HG03066 (cell line): ENCODE data around the gene SFTPD.
A peak's percentile ranks its signal among the peaks of the same experiment; 100 is the strongest.
"Not testable (repeated sequence)": the region's sequence is repeated elsewhere in the genome, so short reads cannot be mapped to it uniquely, and the experiment has no call there.

Experiments used
- ATAC-seq: cut with Tn5 transposase; IDR thresholded peaks from one replicate; pipeline ENCODE4 v1.9.1; 2021; ENCODE audit warnings: low read depth; ENCODE audit not compliant: unreplicated experiment

Gene SFTPD

GRCh38 chr10:79927111-79927828 is 21.6 kb downstream of the SFTPD start:
- ATAC-seq, result no peak

DNA sequence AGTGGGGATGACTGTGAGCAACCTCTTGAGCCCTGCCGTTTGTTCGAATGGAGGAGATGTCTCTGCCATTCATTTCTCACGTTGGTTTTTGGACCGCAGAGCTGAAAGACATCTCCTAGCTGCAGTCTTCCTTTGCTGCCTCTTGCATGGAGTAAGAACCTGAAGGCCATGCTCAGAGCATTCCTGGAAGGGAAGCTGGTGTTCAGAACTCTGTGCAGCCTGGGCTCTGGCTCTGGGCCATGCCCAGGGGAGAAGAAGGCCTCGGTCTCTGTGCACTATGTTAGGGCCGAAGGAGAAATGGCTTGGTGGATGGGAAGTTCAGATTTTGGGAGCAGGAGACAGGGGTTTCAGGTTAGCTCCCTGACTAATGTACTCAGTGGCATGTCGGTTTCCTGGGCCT is 22.9 kb downstream of the SFTPD start:
- no peak for ATAC-seq

DNA sequence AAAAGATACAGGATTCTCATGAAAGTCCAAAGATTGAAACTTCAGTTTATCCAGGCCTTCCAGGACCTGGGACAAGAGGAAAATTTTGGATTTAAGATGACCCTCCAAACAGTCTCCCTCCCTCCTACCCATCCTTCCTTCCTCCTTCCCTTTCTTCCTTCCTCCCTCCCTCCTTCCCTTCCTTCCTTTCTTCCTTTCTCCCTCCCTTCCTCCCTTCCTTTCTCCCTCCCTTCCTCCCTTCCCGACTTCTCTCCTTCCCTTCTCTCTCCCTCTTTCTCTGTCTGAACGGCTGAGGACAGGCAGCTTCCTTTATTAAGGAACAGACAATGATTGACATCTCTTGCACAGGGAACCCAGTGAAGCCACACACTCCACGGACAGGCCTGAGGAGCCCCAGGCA is 23.3 kb downstream of the SFTPD start:
- no peak for ATAC-seq

- no peak for ATAC-seq
Observed at GRCh38 chr10:79923669-79924068, 25.2 kb downstream of the SFTPD start.

GRCh38 chr10:79923145-79923544 is 25.8 kb downstream of the SFTPD start:
- no peak for ATAC-seq

GRCh38 chr10:79922011-79922412 is 26.9 kb downstream of the SFTPD start:
- not testable (repeated sequence) for ATAC-seq

DNA sequence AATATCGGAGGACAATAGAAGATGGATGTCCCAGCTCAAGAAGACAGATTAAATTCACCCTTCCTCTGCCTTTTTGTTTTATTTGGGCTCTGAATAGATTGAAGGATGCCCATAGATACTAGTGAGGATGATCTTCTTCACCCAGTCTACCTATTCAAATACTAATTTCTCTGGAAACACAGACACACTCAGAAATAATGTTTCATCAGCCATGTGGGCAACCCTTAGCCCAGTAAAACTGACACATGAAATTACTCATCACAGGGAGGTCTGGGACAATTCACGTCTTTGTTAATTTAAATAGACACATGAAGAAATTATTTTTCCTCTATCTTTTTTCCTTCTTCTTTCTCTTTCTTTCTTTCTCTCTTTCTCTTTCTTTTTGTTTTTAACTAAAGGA is 33.1 kb downstream of the SFTPD start:
- not testable (repeated sequence) for ATAC-seq

DNA sequence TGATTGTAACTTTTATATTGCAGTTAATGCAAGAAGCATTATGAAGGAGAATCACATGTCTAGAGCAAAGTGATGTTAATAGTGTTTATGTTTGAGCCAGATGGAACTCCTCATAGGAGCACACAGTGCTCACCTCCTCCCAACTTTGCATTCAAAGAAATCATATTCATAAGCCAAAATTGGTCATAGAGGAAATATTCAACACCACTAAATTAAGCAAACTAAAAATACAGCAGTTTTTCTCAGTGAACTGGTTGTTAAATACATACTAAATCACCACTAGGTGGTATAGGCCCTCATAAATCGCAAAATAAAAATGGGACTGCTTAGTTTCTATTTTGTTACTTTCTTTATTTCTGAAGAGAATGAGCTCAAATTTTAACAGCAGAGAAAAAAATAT is 34.4 kb downstream of the SFTPD start:
- ATAC-seq, result not testable (repeated sequence)

DNA sequence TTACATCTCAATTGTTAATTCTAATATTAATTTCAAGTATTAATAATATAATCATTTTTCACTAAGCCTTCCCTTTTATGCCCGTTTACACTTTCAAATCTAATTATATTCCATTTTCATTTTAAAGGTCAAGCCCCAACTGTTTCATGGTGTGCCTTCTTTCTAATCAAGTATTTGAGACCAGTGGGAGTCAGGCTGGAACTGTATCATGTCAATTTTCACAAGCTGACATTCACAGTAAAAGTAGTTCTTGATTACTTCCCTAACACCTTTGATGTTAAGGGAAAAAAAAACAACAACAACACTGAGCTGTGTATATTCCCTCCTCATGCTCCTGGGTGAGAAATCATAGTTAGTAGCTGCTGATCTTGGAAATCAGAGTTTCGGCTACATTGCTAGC is 38.1 kb downstream of the SFTPD start:
- no peak for ATAC-seq

DNA sequence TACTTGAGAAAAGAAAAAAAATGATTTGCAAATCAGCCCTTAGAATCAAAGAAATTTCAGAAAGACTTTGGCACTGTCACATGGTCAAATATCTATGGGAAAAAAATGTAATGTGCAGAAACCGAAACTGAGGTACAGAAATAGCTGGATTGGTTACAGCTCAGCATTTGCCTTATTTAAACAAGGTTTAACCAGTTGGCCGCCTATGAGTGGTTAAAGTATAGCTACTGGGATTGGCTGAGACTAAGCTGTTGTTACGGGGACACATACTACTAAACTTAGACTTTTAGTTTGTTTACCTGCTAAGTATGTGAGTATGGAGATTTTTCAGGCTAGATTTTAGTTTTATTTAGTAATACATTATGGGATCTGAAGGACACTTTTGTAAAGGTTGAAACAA is 38.6 kb downstream of the SFTPD start:
- ATAC-seq, result no peak

GRCh38 chr10:79905322-79906314 is 43.3 kb downstream of the SFTPD start:
- no peak for ATAC-seq

GRCh38 chr10:79904671-79905321 is 44.1 kb downstream of the SFTPD start:
- ATAC-seq, result peak; percentile 82

GRCh38 chr10:79901571-79901970 is 47.3 kb downstream of the SFTPD start:
- not testable (repeated sequence) for ATAC-seq

DNA sequence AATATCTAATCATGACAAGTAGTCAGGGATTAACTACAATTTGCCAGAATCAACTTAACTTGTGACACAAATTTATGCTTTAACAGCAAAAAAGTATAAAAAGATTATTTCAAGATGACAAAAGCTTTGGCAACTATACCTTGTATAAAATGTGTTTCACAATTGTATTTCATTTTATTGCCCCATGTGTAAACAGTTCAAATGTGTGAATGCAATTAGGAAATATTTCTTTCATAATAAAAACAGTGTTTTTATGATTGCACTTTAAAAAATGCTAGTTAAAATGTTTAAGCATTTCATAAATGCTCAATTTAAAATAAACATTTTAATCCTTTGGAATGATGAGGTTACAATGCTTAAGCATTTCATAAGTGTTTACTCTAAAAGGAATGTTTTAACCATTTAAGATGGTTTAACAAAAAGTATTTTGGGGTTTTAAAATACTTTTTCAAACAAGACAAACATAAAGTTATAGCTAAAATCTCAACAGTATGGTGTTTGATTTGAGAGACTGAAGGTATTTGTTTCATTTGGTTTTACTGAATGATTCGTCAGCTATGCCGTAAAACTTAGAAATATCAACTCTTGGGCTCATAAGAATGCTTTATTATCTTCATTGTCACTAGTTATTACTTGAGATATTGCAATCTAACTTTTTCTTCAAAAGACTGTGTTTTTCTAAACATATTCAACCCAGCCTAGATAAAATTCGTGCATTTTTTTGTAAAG is 50.1 kb downstream of the SFTPD start:
- ATAC-seq, result no peak

- ATAC-seq, result not testable (repeated sequence)
Observed at GRCh38 chr10:79892896-79893295, 56.0 kb downstream of the SFTPD start.

DNA sequence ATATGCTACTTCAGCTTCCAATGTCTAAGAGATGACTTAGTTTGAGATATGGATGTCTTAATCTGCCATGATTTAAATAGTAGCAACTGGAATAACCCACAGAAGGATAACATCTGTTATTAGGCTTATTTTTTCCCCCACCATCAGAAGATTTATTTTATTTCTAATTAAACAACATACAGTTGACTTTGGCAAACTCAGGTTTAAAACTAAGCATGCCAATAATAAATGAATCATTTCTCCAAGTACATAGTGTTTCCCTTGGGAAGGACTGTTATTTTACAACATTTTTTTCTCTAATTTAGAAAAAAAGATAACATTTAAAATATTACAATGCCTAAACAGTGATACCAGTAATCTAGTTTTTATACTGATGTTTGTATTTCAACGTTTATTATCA is 58.4 kb downstream of the SFTPD start:
- ATAC-seq, result no peak

DNA sequence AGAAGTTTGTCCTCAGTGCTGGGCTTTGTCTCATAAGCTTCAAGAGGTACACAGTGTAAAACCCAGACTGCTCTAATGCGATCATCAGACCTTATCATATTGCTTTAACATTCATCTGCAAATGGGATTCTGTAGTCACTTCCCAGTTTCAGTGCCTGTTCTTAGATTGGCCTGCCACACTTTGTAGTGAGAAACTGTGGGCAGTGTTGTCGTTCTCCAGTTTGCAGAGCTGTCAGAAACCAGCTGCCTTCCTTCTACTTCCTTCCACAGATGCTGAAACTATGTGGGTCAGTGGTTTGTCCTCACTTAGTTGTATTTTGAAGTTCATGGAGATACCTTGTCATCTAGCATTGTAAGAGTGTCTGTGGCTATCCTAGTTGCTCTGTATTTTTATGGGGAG is 59.9 kb downstream of the SFTPD start:
- not testable (repeated sequence) for ATAC-seq
